Left ventricle myocardium inferior (tissue), 1 donor: ENCODE results near the gene SH3BGR. TPM values are rescaled to one million over a fixed set of nuclear protein-coding genes. Genes with fewer than 3 reads are reported as not detected.

Source experiments
- DNase-seq: peaks from one replicate; pipeline ENCODE4 v3.0.0-alpha.2; 2020
- H3K27ac ChIP-seq: fragments of 200-600 bp; replicated peaks from 2 replicates; pipeline ENCODE4 v1.8.0; 2021
- H3K27me3 ChIP-seq: fragments of 200-600 bp; 2 replicates; pipeline ENCODE4 v1.8.0; 2021; ENCODE audit warnings: low read depth
- H3K36me3 ChIP-seq: fragments of 200-600 bp; 2 replicates; pipeline ENCODE4 v1.8.0; 2021
- H3K4me1 ChIP-seq: fragments of 200-600 bp; 2 replicates; pipeline ENCODE4 v1.8.0; 2021
- H3K4me3 ChIP-seq: fragments of 200-600 bp; 2 replicates; pipeline ENCODE4 v1.8.0; 2021; ENCODE audit warnings: mild to moderate bottlenecking, moderate library complexity
- H3K9me3 ChIP-seq: fragments of 200-600 bp; replicated peaks from 2 replicates; pipeline ENCODE4 v1.8.0; 2021
- intact Hi-C: fragments of 100-400 bp; cut with micrococcal nuclease; formaldehyde crosslinking; loops from one replicate; pipeline ENCODE4 v1.11.0; 2022
- total RNA-seq: library from RNA; stranded (reverse); fragmentation: NEBNext Ultra II Directional; extraction: Animal tissue kit (Norgen Biotek cat#: 25700); gene quantifications from one replicate; pipeline ENCODE4 v1.2.1, GENCODE V29; 2021
- TF ChIP-seq, protein P1 (sequence below): fragments of 200-600 bp; IDR thresholded peaks from 2 replicates; pipeline ENCODE4 v1.8.0; 2021; ENCODE audit warnings: antibody characterized with exemption, mild to moderate bottlenecking, borderline replicate concordance
- donor health status: DM: no; HTN: yes; CAD: no; lungs with severe emphysema.

Gene SH3BGR
- total RNA-seq, 1 donor from 2014 or later = 103 TPM

- Histone ChIP-seq H3K4me1 (peaks cover 56% of the 10 kb centered on the region), H3K27me3 (no peaks in the 10 kb centered on the region), H3K9me3 (no peaks in the 10 kb centered on the region), H3K4me3 (peak overlapping the region; percentile 65), H3K27ac (peak overlapping the region; percentile 87), H3K36me3 (no peaks in the 10 kb centered on the region)
- intact Hi-C loops = no loop called here
- TF ChIP-seq, protein P1, sequence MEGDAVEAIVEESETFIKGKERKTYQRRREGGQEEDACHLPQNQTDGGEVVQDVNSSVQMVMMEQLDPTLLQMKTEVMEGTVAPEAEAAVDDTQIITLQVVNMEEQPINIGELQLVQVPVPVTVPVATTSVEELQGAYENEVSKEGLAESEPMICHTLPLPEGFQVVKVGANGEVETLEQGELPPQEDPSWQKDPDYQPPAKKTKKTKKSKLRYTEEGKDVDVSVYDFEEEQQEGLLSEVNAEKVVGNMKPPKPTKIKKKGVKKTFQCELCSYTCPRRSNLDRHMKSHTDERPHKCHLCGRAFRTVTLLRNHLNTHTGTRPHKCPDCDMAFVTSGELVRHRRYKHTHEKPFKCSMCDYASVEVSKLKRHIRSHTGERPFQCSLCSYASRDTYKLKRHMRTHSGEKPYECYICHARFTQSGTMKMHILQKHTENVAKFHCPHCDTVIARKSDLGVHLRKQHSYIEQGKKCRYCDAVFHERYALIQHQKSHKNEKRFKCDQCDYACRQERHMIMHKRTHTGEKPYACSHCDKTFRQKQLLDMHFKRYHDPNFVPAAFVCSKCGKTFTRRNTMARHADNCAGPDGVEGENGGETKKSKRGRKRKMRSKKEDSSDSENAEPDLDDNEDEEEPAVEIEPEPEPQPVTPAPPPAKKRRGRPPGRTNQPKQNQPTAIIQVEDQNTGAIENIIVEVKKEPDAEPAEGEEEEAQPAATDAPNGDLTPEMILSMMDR = no peak
- no peak for DNase-seq
These were observed 618 bp downstream of the SH3BGR start for GRCh38 chr21:39452207-39452969.

DNA sequence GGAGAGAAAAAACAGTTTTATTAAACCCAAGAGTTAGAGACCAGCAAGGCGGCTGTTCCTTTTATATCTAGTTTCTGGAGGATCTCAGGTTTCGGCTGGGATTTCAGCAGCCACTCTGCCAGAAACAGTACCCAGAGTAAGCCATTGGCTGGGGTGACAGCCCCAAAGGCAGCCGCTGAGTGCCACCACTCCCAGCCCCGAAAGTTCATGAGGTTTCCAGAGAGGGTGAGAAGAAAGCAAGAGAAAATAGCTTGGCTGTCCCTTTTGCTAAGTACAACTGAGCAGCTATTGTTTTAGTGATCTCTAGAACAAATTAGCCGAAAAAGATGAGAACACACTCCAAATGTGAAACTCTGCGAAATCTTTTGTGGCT is 1.2 kb downstream of the SH3BGR start:
- intact Hi-C loops = no loop called here

DNA sequence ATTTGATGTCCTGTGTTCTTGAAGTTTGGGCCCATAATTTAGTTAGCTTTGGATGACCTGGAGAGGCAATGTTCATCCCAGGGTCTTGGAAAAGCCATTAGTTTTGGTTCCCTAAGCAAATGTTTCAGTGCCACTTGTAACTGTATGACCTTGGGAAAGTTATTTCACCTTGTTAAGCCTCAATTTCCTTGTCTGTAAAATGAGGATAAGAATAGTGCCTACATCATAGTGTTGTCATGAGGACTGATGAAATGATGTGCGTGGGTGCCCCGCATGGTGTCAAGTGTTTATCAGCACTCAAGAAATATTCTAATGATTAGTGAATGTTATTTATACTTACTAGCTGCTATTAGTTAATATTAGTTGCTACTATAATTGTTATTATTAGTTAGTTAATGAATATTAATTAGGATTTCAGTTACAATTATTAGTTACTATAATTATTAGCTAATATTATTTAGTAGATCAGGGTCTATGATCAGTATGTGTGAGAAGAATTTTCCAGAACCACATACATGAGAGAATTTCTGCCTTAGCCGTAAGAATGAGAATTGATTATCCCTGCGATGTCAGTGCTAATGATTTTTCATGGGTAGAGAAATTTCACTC is 1.9 kb downstream of the SH3BGR start:
- Histone ChIP-seq H3K27me3 (no peaks in the 10 kb centered on the region), H3K36me3 (no peaks in the 10 kb centered on the region), H3K9me3 (no peaks in the 10 kb centered on the region), H3K27ac (peak overlapping the region; percentile 87), H3K4me1 (peaks cover 56% of the 10 kb centered on the region), H3K4me3 (peak overlapping the region; percentile 65)
- DNase-seq = no peak
- TF ChIP-seq, protein P1 = no peak
- intact Hi-C loops = no loop called here

More for the DNA sequence above, 1.2 kb downstream of the SH3BGR start:
- no peaks in the 10 kb centered on the region for H3K9me3 ChIP-seq
- DNase-seq = no peak
- no peaks in the 10 kb centered on the region for H3K36me3 ChIP-seq
- H3K4me1 ChIP-seq = peaks cover 56% of the 10 kb centered on the region
- TF ChIP-seq, protein P1 = no peak
- H3K4me3 ChIP-seq = peak overlapping the region; percentile 65
- peak overlapping the region; percentile 87 for H3K27ac ChIP-seq
- no peaks in the 10 kb centered on the region for H3K27me3 ChIP-seq

- peak overlapping the region; percentile 16 for H3K4me3 ChIP-seq
- intact Hi-C loops = no loop called here
- H3K9me3 ChIP-seq = no peaks in the 10 kb centered on the region
- peak overlapping the region; percentile 18 for H3K27ac ChIP-seq
- TF ChIP-seq, protein P1 = no peak
- H3K36me3 ChIP-seq = no peaks in the 10 kb centered on the region
- no peaks in the 10 kb centered on the region for H3K27me3 ChIP-seq
- no peak for DNase-seq
- H3K4me1 ChIP-seq = peaks cover 56% of the 10 kb centered on the region
These were observed 3.3 kb downstream of the SH3BGR start for GRCh38 chr21:39454949-39455668.

DNA sequence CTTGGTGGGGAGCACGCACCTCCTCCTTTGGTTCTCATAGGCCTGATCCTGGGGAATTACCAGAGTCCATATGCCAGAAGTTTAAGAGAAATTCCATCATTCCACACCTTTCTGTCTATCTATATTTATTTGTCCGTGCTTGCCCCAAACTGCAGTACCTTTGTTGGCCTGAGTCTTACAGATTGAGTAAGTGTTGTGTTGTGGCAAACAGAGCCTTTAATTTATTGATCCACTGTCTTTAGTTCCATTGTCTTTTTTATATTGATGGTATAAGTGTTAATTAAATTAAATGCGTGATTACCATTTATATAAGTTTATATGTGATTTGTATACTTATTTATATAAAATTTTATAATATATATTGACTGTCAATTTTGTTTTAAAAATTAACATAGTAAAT is 4.9 kb downstream of the SH3BGR start:
- peaks cover 44% of the 10 kb centered on the region for H3K4me1 ChIP-seq
- H3K27ac ChIP-seq = no peak overlapping the region
- no peak overlapping the region for H3K4me3 ChIP-seq
- intact Hi-C loops = no loop called here
- TF ChIP-seq, protein P1 = peak; percentile 37
- H3K36me3 ChIP-seq = no peaks in the 10 kb centered on the region
- no peak for DNase-seq
- no peaks in the 10 kb centered on the region for H3K9me3 ChIP-seq
- no peaks in the 10 kb centered on the region for H3K27me3 ChIP-seq
